HG03521 (cell line): Measurements from ENCODE around the gene PLOD2.

Experiments
- ATAC-seq: cut with Tn5 transposase; IDR thresholded peaks from one replicate; pipeline ENCODE4 v1.9.1; 2021; ENCODE audit warnings: mild to moderate bottlenecking, moderate library complexity; ENCODE audit not compliant: unreplicated experiment

The PLOD2 gene

GRCh38 chr3:146052056-146052790 lies 108.8 kb downstream of the PLOD2 start:
- ATAC-seq, result no peak

GRCh38 chr3:146050691-146051090 lies 110.3 kb downstream of the PLOD2 start:
- no peak for ATAC-seq

- no peak for ATAC-seq
Measured at GRCh38 chr3:146047485-146047884, 113.5 kb downstream of the PLOD2 start.

- ATAC-seq, result no peak
Measured at GRCh38 chr3:146044046-146044445, 116.9 kb downstream of the PLOD2 start.

- no peak for ATAC-seq
Measured at GRCh38 chr3:146040630-146041029, 120.4 kb downstream of the PLOD2 start.

GRCh38 chr3:146037697-146038096 lies 123.3 kb downstream of the PLOD2 start:
- ATAC-seq, result no peak

- no peak for ATAC-seq
Measured at GRCh38 chr3:146036281-146036680, 124.7 kb downstream of the PLOD2 start.

GRCh38 chr3:146035366-146035765 lies 125.6 kb downstream of the PLOD2 start:
- ATAC-seq, result no peak

GRCh38 chr3:146033950-146034349 lies 127.0 kb downstream of the PLOD2 start:
- no peak for ATAC-seq

GRCh38 chr3:146026547-146026946 lies 134.4 kb downstream of the PLOD2 start:
- ATAC-seq, result no peak

GRCh38 chr3:146024260-146024659 lies 136.7 kb downstream of the PLOD2 start:
- no peak for ATAC-seq

GRCh38 chr3:146020969-146021368 lies 140.0 kb downstream of the PLOD2 start:
- ATAC-seq, result no peak

- ATAC-seq, result no peak
Measured at GRCh38 chr3:146019508-146019907, 141.5 kb downstream of the PLOD2 start.
